Measurements from ENCODE around the gene PSME1. TPM values are rescaled to one million over a fixed set of nuclear protein-coding genes. Genes with fewer than 3 reads are reported as not detected.
A peak's percentile ranks its signal among the peaks of the same experiment; 100 is the strongest.

The PSME1 gene
- total RNA-seq, 4 donors from 2014 or later = 81.0 to 175 (median 131) TPM

- TF ChIP-seq CTCF (IDR thresholded peaks at IDR 0.05) = no peak
- no peak for TF ChIP-seq POLR2A (IDR thresholded peaks at IDR 0.05)
- no peaks in the 10 kb centered on the region for H3K27me3 ChIP-seq
- H3K27ac ChIP-seq = peak overlapping the region; percentile 30
- intact Hi-C loops (cut with DNase I; ENCODE audit: low total_unique reads) = no loop called here
- no peaks in the 10 kb centered on the region for H3K9me3 ChIP-seq
- no peak for DNase-seq
- H3K4me3 ChIP-seq = no peak overlapping the region
- H3K4me1 ChIP-seq = no peaks in the 10 kb centered on the region
- H3K36me3 ChIP-seq = no peaks in the 10 kb centered on the region
Measured at GRCh38 chr14:24130717-24131548, 5.1 kb upstream of the PSME1 start.

GRCh38 chr14:24131549-24131966 is 4.4 kb upstream of the PSME1 start:
- no peaks in the 10 kb centered on the region for H3K27me3 ChIP-seq
- H3K4me1 ChIP-seq = peaks cover 0 to under 1% of the 10 kb centered on the region in 2 donors
- no peaks in the 10 kb centered on the region for H3K9me3 ChIP-seq
- TF ChIP-seq CTCF (IDR thresholded peaks at IDR 0.05) (no peak), POLR2A (IDR thresholded peaks at IDR 0.05) (no peak)
- no peaks in the 10 kb centered on the region for H3K36me3 ChIP-seq
- intact Hi-C loops (cut with DNase I; ENCODE audit: low total_unique reads) = no loop called here
- H3K4me3 ChIP-seq = no peak overlapping the region
- peak overlapping the region; percentile 30 for H3K27ac ChIP-seq
- no peak for DNase-seq

GRCh38 chr14:24132061-24132685 is 3.8 kb upstream of the PSME1 start:
- Histone ChIP-seq H3K9me3 (no peaks in the 10 kb centered on the region), H3K4me3 (no peak overlapping the region), H3K4me1 (peaks cover 0 to 7% of the 10 kb centered on the region in 2 donors), H3K36me3 (no peaks in the 10 kb centered on the region), H3K27ac (no peak overlapping the region), H3K27me3 (no peaks in the 10 kb centered on the region)
- no peak for TF ChIP-seq POLR2A (IDR thresholded peaks at IDR 0.05)
- TF ChIP-seq CTCF (IDR thresholded peaks at IDR 0.05) = no peak
- DNase-seq = no peak
- intact Hi-C loops (cut with DNase I; ENCODE audit: low total_unique reads) = no loop called here

GRCh38 chr14:24132976-24133375 is 3.0 kb upstream of the PSME1 start:
- H3K4me1 ChIP-seq = peaks cover 0 to 7% of the 10 kb centered on the region in 2 donors
- no peak overlapping the region for H3K27ac ChIP-seq
- intact Hi-C loops (cut with DNase I; ENCODE audit: low total_unique reads) = no loop called here
- no peak for DNase-seq
- H3K27me3 ChIP-seq = no peaks in the 10 kb centered on the region
- TF ChIP-seq CTCF (IDR thresholded peaks at IDR 0.05) = no peak
- TF ChIP-seq POLR2A (IDR thresholded peaks at IDR 0.05) = no peak
- no peak overlapping the region for H3K4me3 ChIP-seq
- no peaks in the 10 kb centered on the region for H3K36me3 ChIP-seq
- H3K9me3 ChIP-seq = no peaks in the 10 kb centered on the region

GRCh38 chr14:24133735-24134134 is 2.3 kb upstream of the PSME1 start:
- peaks cover 0 to 7% of the 10 kb centered on the region in 2 donors for H3K4me1 ChIP-seq
- TF ChIP-seq POLR2A (IDR thresholded peaks at IDR 0.05) = no peak
- intact Hi-C loops (cut with DNase I; ENCODE audit: low total_unique reads) = no loop called here
- H3K27ac ChIP-seq = no peak overlapping the region
- no peaks in the 10 kb centered on the region for H3K9me3 ChIP-seq
- no peak for DNase-seq
- H3K36me3 ChIP-seq = no peaks in the 10 kb centered on the region
- H3K4me3 ChIP-seq = no peak overlapping the region
- H3K27me3 ChIP-seq = no peaks in the 10 kb centered on the region
